22Rv1 (cell line): ENCODE data around the gene KIRREL1.

Experiments used
- H3K27ac ChIP-seq: fragments of 450-650 bp; 2 replicates; pipeline ENCODE4 v1.5.1; 2017
- ZFX ChIP-seq: fragments of 450-650 bp; IDR thresholded peaks from 2 replicates; pipeline ENCODE4 v1.6.1; 2017; ENCODE audit warnings: antibody characterized with exemption, borderline replicate concordance
- TF ChIP-seq, protein P1 (sequence below): fragments of 450-650 bp; IDR thresholded peaks from 2 replicates; pipeline ENCODE4 v1.5.1; 2017; ENCODE audit warnings: mild to moderate bottlenecking

Gene KIRREL1

DNA sequence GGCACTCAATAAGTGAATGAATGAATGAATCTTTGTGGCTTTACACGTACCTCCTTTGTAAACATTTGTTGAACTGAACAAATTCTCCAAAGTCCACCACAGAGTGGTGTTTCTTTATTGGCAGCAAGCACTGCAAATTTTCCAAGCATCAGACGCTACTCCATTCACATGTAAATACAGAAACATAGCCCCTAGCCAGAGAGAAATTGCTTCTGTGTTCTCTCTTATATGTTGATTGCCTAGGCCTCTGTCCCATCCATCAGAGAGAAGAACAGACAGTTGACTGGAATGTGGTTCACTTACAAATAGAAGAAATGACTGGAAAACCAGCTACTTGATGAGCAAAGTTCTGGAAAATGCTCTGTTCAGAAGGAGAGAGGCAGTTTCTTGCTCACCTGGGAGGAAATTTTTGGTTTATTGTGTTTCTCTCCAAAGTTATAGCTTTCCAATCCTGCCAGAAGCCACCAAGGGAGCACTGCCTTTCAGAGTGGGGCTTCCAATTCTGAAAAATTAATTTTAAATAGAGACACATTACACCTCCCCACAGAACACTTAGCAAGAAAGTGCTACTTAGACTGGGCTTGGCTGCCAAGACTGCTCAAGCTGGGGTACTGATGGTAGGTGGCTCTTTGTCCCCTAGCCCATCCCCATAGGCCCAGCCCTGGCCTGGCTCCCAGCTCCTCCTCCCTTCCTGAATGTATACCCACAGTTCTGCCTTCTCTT lies 18.1 kb upstream of the KIRREL1 start:
- no peak overlapping the region for H3K27ac ChIP-seq
- TF ChIP-seq, protein P1, sequence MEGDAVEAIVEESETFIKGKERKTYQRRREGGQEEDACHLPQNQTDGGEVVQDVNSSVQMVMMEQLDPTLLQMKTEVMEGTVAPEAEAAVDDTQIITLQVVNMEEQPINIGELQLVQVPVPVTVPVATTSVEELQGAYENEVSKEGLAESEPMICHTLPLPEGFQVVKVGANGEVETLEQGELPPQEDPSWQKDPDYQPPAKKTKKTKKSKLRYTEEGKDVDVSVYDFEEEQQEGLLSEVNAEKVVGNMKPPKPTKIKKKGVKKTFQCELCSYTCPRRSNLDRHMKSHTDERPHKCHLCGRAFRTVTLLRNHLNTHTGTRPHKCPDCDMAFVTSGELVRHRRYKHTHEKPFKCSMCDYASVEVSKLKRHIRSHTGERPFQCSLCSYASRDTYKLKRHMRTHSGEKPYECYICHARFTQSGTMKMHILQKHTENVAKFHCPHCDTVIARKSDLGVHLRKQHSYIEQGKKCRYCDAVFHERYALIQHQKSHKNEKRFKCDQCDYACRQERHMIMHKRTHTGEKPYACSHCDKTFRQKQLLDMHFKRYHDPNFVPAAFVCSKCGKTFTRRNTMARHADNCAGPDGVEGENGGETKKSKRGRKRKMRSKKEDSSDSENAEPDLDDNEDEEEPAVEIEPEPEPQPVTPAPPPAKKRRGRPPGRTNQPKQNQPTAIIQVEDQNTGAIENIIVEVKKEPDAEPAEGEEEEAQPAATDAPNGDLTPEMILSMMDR, result no peak
- no peak for TF ChIP-seq ZFX

DNA sequence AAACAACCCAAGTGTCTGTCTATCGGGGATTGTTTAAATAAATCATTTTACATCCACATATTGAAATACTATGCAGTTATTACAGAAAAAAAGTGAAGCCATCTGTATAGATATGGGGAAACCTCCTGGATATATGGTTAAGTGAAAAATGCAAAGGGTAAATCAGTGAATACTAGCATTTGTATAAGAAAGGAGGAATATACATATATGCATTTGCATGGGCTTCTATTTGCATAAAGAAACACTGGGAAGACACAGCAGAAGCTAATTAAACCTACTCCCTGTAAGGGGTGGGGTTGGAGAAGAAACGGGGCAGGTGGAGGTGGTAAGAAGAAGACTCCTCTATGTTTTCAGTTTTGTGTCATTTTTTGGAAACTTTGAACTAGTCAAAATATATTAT lies 16.6 kb upstream of the KIRREL1 start:
- no peak for TF ChIP-seq ZFX
- TF ChIP-seq, protein P1, result no peak
- no peak overlapping the region for H3K27ac ChIP-seq

DNA sequence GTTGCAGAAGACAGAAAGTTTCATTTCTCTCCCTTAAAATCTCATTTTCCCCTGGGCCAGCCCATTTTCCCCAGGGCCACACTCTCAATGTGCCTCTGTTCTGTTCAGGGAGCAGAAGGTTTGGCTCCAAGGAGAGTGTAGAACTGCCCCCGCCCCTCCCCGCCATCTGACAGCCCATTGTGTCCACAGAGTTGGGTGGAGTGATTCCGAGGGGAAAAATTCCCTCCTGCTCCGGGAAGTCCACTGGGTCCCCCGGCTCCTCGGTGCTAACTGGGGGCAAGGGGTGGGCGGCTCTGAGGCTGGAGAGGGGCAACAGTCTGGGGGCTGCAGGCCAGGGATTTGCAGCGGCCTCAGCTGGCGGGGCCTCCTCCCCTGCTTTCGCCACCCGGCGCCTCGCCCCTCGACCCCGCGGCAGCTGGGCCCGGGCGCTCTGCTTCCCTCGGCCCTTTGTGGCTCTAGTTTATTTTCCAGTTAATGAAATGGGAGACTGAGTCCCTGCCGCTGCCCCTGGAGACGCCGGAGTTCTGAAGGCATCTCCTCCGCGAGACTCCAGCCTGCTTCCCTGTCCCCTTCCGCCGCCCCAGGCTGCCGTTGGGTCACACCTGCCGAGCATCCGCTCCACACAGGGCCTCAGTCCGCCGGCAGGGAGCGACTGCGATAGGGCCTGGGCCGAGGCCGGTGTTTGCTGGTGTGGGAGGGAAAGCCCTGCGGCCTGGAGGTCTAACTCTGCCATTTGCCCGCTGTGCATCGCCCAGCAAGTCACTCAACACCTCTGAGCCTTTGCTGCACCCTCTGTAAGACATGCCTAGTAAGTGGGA lies 14.7 kb upstream of the KIRREL1 start:
- no peak overlapping the region for H3K27ac ChIP-seq
- TF ChIP-seq, protein P1, result no peak
- no peak for TF ChIP-seq ZFX

DNA sequence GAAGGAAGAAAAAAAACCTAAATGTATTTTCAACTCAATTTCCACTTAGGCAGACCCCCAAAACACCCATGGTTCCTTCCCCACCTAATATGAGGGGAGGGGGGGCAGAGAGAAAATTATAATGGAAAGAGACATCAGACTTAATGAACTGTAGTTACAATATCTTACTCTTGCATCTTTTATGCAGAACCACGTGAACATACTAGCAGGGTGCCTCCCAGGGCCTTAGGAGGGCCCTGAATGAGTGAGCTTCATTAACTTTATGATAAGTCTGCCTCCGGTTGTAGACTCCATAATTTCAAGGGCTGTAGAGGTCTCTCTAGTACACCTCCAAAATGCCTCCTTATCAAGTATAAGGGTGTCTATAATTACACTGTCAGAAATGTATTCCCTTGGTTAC lies 11.3 kb upstream of the KIRREL1 start:
- TF ChIP-seq ZFX, result no peak
- H3K27ac ChIP-seq, result no peak overlapping the region

DNA sequence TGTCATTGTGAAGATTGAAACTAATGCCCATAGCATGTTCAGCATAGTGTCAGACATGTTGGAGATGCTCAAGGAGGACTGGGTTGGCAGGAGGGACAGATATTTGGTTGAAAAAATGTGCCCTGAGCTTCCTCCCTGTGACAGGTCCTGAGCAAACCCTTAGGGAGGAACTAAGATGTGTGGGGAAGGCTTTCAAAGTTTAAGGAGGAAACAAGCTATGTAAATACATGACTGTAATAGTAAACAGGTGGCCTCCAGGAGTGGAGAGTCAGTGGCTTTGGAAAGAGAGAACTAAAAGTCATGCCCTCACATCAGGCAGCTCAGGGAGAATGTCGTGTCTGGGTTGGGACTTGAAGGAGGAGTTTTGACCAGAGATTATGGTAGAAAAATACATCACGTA lies 9.7 kb upstream of the KIRREL1 start:
- no peak overlapping the region for H3K27ac ChIP-seq
- TF ChIP-seq, protein P1, result no peak
- no peak for TF ChIP-seq ZFX

DNA sequence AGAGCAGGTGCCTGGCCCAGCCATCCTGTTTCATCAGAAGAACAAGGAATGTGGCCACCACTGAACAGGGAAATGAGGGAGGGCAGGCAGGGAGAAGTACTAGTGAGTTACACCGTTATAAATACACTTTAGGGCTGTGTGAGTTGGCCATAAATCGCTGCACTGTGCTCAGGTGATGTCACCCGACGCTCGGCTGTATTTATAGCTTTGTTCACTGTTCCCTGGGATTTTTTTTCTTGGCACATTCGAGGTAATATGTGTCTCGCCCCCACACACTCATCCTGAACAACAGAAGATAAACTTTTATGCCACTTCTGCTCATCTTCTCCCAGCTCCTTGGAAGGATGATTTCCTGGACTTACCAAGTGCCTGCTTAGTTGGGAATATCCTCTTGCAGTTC lies 9.0 kb upstream of the KIRREL1 start:
- no peak overlapping the region for H3K27ac ChIP-seq

DNA sequence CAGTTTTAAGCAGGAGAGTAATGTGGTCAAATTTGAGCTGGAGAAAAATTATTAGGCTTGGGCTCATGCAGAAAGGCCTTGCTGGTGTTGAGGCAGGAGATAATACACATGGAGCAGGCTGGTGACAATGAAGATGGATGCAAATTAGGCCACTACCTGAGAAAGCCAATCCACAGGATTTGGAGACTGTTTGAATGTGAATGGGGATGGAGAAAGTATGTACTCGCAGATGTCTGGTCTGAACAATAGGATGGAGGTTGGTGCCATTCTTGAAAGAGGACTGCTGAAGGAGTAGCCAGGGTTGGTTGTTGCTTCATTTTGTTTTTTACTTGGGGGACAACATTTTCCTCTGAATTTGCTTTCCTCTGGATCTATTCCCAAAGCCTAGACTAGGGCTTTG lies 8.0 kb upstream of the KIRREL1 start:
- H3K27ac ChIP-seq, result no peak overlapping the region
- TF ChIP-seq, protein P1, result no peak
- TF ChIP-seq ZFX, result no peak

More for the DNA sequence above, 9.0 kb upstream of the KIRREL1 start:
- TF ChIP-seq, protein P1, result no peak
- TF ChIP-seq ZFX, result no peak
